GM18507 (cell line): Measurements from ENCODE around the gene NAPEPLD.
"Not testable (repeated sequence)": the region's sequence is repeated elsewhere in the genome, so short reads cannot be mapped to it uniquely, and the experiment has no call there.

Source experiments
- DNase-seq: peaks from one replicate; pipeline ENCODE4 v3.0.0; 2011; ENCODE audit warnings: low read depth; ENCODE audit not compliant: insufficient read length; ENCODE audit errors: extremely low spot score
- FAIRE-seq: peaks from 2 replicates; lab custom pipeline; 2011; peaks lifted over from hg19 to GRCh38; lab: Jason Lieb, UNC

Gene NAPEPLD

GRCh38 chr7:103116991-103117390, 31.9 kb downstream of the NAPEPLD start:
- DNase-seq: no peak
- no peak for FAIRE-seq

GRCh38 chr7:103116511-103116910, 32.4 kb downstream of the NAPEPLD start:
- no peak for DNase-seq
- no peak for FAIRE-seq

GRCh38 chr7:103115771-103116170, 33.1 kb downstream of the NAPEPLD start:
- FAIRE-seq (no peak), DNase-seq (no peak)

DNA sequence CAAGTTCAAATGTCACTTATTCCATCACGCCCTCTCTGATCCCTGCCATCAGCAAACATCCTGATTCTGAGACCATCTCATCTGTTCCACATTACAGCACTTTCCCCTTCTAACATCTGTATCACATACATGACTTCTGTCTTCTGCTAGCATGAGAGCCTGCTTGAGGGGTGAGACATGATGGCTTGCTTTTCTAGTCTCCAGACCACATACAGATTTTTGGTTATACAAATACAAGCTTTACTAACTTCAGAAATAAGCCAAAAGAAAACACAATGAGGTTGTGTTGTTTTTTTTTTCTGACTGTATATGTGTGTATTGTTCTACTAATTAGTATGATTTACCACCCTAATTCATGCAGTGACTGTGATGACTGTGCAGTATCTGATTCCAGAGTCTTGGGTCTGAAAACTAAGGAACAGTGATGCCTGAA, 34.3 kb downstream of the NAPEPLD start:
- FAIRE-seq (no peak), DNase-seq (no peak)

DNA sequence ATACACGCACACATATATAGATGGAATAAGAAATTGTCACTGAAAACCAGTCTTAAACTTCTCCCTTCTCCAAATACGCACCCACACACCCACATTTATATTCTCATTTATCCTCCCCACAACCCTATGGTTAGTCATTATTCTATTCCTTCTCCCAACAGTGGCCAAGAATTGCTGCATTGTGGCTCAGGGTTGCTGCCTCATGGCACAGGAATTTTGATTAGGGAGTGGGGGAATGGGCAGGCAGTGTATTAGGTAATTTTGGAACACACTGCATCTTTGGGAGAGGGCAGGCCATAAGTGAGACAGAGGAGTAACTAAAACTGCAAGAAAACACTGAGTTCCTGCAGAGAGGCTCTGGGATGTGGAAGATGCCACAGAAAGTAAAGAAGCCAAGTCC, 35.7 kb downstream of the NAPEPLD start:
- FAIRE-seq (no peak), DNase-seq (no peak)

GRCh38 chr7:103106703-103107070, 42.2 kb downstream of the NAPEPLD start:
- DNase-seq, FAIRE-seq: not testable (repeated sequence)

DNA sequence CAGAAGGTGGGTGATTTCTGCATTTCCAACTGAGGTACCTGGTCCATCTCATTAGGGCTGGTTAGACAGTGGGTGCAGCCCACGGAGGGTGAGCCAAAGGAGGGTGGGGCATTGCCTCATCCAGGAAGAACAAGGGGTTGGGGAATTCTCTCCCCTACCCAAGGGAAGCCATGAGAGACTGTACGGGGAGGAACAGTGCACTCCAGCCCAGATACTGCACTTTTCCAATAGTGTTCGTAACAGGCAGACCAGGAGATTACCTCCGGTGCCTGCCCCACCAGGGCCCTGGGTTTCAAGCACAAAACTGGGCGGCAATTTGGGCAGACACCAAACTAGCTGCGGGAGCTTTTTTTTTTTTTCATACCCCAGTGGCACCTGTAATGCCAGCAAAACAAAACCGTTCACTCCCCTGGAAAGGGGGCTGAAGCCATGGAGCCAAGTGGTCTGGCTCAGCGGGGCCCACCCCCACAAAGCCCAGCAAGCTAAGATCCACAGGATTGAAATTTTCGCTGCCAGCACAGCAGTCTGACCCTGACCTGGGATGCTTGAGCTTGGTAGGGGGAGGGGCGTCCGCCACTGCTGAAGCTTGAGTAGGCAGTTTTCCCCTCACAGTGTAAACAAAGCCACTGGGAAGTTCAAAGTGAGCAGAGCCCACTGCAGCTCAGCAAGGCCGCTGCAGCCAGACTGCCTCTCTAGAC, 42.7 kb downstream of the NAPEPLD start:
- no peak for DNase-seq
- FAIRE-seq: no peak

- DNase-seq: no peak
- FAIRE-seq: no peak
These were observed 47.4 kb downstream of the NAPEPLD start for GRCh38 chr7:103101543-103101942.

DNA sequence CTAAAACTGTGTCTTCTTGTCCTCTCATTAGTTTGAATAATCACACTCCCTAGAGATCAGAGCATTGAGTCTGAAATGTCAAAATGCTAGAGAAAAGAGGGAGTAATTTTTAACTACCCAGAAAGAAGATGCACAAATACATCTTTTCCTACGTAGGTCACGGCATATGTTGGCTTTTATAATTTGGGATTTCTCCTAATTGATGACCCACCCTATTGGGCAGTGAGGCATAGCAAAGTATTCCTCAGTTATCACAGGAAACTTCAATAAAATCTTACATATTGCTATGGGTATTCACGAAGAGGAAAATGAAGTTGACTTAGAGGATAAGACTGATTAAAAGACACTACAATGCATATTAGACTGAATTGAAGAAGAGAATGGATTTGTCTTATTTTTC, 48.6 kb downstream of the NAPEPLD start:
- FAIRE-seq: no peak
- DNase-seq: no peak

- DNase-seq (no peak), FAIRE-seq (no peak)
These were observed 51.9 kb downstream of the NAPEPLD start for GRCh38 chr7:103097041-103097440.

GRCh38 chr7:103095558-103095957, 53.3 kb downstream of the NAPEPLD start:
- DNase-seq, FAIRE-seq: not testable (repeated sequence)

DNA sequence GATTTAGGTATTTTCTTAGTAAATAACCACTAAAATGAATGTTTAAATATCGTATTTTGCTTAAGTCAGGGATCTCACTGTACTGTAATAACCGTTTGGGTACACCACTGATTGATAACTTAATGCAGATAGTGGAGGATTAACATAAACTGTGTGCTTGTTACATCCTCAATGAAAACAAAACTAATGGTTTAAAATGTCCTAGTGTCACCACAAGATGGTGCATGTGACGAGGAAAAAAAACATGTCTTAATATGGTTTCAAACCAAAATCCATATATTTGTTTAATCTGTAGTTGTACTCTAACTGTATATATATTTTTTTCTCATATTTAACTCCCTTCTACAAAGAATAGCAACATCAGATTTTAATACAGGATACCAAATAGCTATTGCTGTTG, 54.8 kb downstream of the NAPEPLD start:
- no peak for DNase-seq
- FAIRE-seq: no peak

DNA sequence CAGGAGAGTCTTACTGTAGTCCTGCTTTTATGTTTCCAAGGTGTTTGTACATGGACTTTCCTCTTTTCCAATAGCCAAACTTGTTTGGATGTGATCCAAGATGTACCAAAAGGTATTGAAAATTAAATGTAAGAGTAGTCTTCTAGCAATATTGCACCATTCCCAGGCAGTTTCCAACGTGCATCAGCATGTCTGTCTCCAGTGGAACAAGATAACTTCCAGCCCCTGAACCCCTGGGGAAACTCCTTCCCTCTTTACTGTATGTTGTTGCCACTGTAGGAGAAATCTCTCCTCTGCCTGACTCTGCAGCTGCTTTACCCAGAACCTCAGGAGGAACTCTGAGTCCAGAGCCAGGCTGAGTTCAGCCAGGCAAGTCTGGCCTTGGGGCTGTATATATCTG, 55.5 kb downstream of the NAPEPLD start:
- DNase-seq (no peak), FAIRE-seq (no peak)

- FAIRE-seq, DNase-seq: not testable (repeated sequence)
These were observed 56.6 kb downstream of the NAPEPLD start for GRCh38 chr7:103092321-103092720.

- FAIRE-seq: no peak
These were observed 65.7 kb downstream of the NAPEPLD start for GRCh38 chr7:103083210-103083609.

GRCh38 chr7:103082497-103082896, 66.4 kb downstream of the NAPEPLD start:
- FAIRE-seq: no peak
- no peak for DNase-seq

More at GRCh38 chr7:103083210-103083609, 65.7 kb downstream of the NAPEPLD start:
- no peak for DNase-seq

- FAIRE-seq (no peak), DNase-seq (no peak)
These were observed 68.0 kb downstream of the NAPEPLD start for GRCh38 chr7:103080923-103081322.

- DNase-seq: no peak
- no peak for FAIRE-seq
These were observed 69.1 kb downstream of the NAPEPLD start for GRCh38 chr7:103079836-103080235.

- not testable (repeated sequence) for DNase-seq, FAIRE-seq
These were observed 70.7 kb downstream of the NAPEPLD start for GRCh38 chr7:103078226-103078625.

- DNase-seq (no peak), FAIRE-seq (no peak)
These were observed 71.6 kb downstream of the NAPEPLD start for GRCh38 chr7:103077318-103077717.

DNA sequence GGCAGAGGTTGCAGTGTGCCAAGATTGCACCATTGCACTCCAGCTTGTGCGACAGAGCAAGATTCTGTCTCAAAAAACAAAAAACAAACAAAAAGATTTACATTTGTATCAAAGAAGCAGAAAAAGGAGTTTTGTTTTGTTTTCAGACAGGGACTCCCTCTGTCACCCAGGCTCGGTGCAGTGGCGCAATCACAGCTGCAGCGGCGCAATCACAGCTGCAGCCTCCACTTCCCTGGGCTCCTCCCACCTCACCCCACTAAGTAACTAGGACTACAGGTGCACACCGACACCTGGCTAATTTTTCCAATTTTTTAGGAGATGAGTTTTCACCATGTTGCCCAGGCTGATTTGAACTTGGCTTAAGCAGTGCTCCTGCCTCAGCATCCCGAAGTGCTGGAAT, 72.1 kb downstream of the NAPEPLD start:
- no peak for FAIRE-seq
- DNase-seq: no peak
